ENCODE results near the gene TBATA.
A peak's percentile ranks its signal among the peaks of the same experiment; 100 is the strongest.

GRCh38 chr10:70820976-70821750, 36.0 kb upstream of the TBATA start:
- TF ChIP-seq NFIC (IDR thresholded peaks at IDR 0.05; ENCODE audit: borderline replicate concordance) (no peak), ZBTB33 (IDR thresholded peaks at IDR 0.05; ENCODE audit: borderline replicate concordance, low read depth) (no peak), MEF2A (IDR thresholded peaks at IDR 0.05; ENCODE audit: borderline replicate concordance, low read depth) (no peak), RAD21 (IDR thresholded peaks at IDR 0.05; ENCODE audit: low read length) (peak; percentile 36; the same call in 1 of the 2 replicates)
- TF ChIP-seq, protein P1, sequence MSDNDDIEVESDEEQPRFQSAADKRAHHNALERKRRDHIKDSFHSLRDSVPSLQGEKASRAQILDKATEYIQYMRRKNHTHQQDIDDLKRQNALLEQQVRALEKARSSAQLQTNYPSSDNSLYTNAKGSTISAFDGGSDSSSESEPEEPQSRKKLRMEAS (IDR thresholded peaks at IDR 0.05; ENCODE audit: low read depth), result no peak
